Left lung (tissue), 10 donors: Measurements from ENCODE around the gene SERBP1. TPM values are rescaled to one million over a fixed set of nuclear protein-coding genes. Genes with fewer than 3 reads are reported as not detected.

ENCODE experiments used
- ATAC-seq: fragments of 200-7000 bp; cut with Tn5 transposase; one replicate; pipeline ENCODE4 v1.9.1; 2020; ENCODE audit warnings: moderate library complexity
- DNase-seq, 4 donors: peaks; one replicate each; pipeline ENCODE4 v3.0.0-alpha.2; 2013 to 2020
- H3K27ac ChIP-seq, 2 donors: fragments of 200-600 bp; sonication (generic) in 1 of 2; one replicate each; pipeline versions ENCODE4 v1.5.0 to v1.8.0; 2020 to 2021
- H3K27me3 ChIP-seq, 2 donors: fragments of 200-600 bp; sonication (generic) in 1 of 2; one replicate each; pipeline versions ENCODE4 v1.5.0 to v1.8.0; 2020 to 2021
- H3K36me3 ChIP-seq, 2 donors: fragments of 200-600 bp; sonication (generic) in 1 of 2; one replicate each; pipeline versions ENCODE4 v1.5.0 to v1.8.0; 2020 to 2021
- H3K4me1 ChIP-seq, 2 donors: fragments of 200-600 bp; one replicate each; pipeline ENCODE4 v1.8.0; 2021
- H3K4me3 ChIP-seq, 2 donors: fragments of 200-600 bp; sonication (generic) in 1 of 2; one replicate each; pipeline versions ENCODE4 v1.5.0 to v1.8.0; 2020 to 2021; ENCODE audit warnings: mild to moderate bottlenecking in 1 of 2
- H3K9me3 ChIP-seq, 2 donors: fragments of 200-600 bp; sonication (generic) in 1 of 2; one replicate each; pipeline versions ENCODE4 v1.5.0 to v1.8.0; 2020 to 2021
- intact Hi-C, 2 donors: fragments of 100-400 bp; cut with DNase I; formaldehyde crosslinking; loops; one replicate each; pipeline versions ENCODE4 v1.11.2 to v1.14.2; 2022
- polyA plus RNA-seq, 6 donors: library from polyadenylated mRNA; unstranded; fragments of 120-200 nt; gene quantifications; one replicate each; pipeline ENCODE4 v1.2.1, GENCODE V29; 2013; ENCODE audit not compliant: insufficient read length in 6 of 6
- total RNA-seq, 2 donors: library from RNA; stranded (reverse); fragmentation: NEBNext Ultra II Directional; extraction: Animal tissue kit (Norgen Biotek cat#: 25700); gene quantifications; one replicate each; pipeline ENCODE4 v1.2.1, GENCODE V29; 2021
- TF ChIP-seq, protein P1 (sequence below), 2 donors: fragments of 200-600 bp; sonication (generic) in 1 of 2; IDR thresholded peaks; one replicate each; pipeline versions ENCODE4 v1.5.0 to v1.8.0; 2021; ENCODE audit warnings: antibody characterized with exemption in 2 of 2
- donor health status: DM: no; HTN: yes; CAD: no.
- donor health status: DM: no; HTN: no; CAD: no.

Gene SERBP1
- total and polyA plus RNA-seq, 8 donors = 130 to 346 (median 315) TPM

DNA sequence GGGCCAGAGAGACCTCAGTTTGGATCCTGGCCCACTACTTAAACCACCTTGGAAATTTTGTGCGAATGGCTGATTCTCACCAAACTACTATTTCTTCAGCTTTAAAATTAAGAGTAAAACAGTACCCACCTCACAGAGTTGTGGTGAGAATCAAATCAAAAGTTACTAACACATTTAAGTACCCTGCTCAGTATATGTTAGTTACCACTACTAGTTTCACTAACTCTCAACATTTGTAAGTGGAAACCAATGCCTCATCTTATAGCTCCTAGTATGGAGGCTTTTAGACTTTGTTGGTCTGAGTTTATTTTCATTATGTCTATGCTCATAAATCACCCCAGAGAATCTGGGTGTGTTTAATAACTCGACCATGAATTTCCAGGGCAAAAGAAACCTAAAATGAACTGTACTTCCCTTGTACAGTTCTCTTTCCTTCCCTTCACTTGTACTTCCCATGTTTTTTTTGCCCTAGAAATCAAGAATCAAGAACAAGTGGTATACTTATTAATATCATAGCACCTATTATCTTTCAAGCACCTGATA is 11.6 kb upstream of the SERBP1 start:
- TF ChIP-seq, protein P1, sequence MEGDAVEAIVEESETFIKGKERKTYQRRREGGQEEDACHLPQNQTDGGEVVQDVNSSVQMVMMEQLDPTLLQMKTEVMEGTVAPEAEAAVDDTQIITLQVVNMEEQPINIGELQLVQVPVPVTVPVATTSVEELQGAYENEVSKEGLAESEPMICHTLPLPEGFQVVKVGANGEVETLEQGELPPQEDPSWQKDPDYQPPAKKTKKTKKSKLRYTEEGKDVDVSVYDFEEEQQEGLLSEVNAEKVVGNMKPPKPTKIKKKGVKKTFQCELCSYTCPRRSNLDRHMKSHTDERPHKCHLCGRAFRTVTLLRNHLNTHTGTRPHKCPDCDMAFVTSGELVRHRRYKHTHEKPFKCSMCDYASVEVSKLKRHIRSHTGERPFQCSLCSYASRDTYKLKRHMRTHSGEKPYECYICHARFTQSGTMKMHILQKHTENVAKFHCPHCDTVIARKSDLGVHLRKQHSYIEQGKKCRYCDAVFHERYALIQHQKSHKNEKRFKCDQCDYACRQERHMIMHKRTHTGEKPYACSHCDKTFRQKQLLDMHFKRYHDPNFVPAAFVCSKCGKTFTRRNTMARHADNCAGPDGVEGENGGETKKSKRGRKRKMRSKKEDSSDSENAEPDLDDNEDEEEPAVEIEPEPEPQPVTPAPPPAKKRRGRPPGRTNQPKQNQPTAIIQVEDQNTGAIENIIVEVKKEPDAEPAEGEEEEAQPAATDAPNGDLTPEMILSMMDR (IDR thresholded peaks at IDR 0.05) = no peak
- Histone ChIP-seq H3K27me3 (no peaks in the 10 kb centered on the region), H3K4me3 (no peak overlapping the region), H3K27ac (no peak overlapping the region), H3K4me1 (peaks cover 7 to 16% of the 10 kb centered on the region in 2 donors), H3K36me3 (no peaks in the 10 kb centered on the region), H3K9me3 (no peaks in the 10 kb centered on the region)
- DNase-seq = no peak
- ATAC-seq = no peak
- intact Hi-C loops = no loop called here

DNA sequence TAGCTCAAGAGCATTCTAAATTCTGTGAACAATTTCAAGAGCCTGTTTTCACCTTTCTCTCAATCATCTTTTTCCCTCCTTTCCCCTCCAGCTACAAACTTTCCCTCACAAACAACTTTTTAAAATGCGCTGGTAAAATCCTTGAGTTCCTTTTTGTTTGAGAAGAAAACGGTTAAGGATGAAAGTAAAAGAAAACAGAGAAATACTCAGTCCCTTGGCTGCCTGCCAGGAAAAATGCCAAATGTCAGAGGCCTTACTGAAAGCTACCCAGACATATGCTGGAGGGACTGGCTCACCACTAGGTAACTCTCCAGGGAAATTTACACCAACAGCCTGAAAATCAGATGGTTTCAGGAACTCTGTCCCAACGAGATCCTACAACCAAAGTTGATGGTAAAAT is 11.0 kb upstream of the SERBP1 start:
- intact Hi-C loops = no loop called here
- Histone ChIP-seq H3K4me3 (no peak overlapping the region), H3K27me3 (no peaks in the 10 kb centered on the region), H3K36me3 (no peaks in the 10 kb centered on the region), H3K9me3 (no peaks in the 10 kb centered on the region), H3K4me1 (peaks cover 7 to 10% of the 10 kb centered on the region in 2 donors), H3K27ac (no peak overlapping the region)
- TF ChIP-seq, protein P1 (IDR thresholded peaks at IDR 0.05) = no peak
- ATAC-seq (peak; percentile 38), DNase-seq (peak in 2 of 4 donors; percentile 46 to 56)

DNA sequence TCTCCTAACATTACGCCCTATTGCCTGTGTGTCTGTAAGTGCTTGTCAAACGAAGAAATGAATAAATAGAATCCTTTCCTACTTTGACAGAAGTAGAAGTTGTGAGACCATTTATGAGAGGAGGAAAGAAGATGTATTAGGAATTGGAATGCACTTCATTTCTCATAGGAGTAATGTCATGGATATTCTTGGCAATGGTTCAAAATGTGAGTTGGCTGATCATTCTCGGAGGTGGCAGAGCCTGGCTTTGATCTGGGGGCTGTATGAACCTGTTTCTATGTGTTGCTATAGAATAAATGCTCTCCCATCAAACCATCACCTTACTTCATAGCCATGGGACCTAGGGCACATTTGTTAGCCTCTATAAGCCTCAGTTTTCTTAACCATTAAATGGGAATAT is 10.1 kb upstream of the SERBP1 start:
- TF ChIP-seq, protein P1 (IDR thresholded peaks at IDR 0.05) = no peak
- no peak for ATAC-seq
- intact Hi-C loops = no loop called here
- Histone ChIP-seq H3K36me3 (no peaks in the 10 kb centered on the region), H3K9me3 (no peaks in the 10 kb centered on the region), H3K4me3 (no peak overlapping the region), H3K4me1 (peaks cover 7 to 10% of the 10 kb centered on the region in 2 donors), H3K27me3 (no peaks in the 10 kb centered on the region), H3K27ac (no peak overlapping the region)
- no peak for DNase-seq

DNA sequence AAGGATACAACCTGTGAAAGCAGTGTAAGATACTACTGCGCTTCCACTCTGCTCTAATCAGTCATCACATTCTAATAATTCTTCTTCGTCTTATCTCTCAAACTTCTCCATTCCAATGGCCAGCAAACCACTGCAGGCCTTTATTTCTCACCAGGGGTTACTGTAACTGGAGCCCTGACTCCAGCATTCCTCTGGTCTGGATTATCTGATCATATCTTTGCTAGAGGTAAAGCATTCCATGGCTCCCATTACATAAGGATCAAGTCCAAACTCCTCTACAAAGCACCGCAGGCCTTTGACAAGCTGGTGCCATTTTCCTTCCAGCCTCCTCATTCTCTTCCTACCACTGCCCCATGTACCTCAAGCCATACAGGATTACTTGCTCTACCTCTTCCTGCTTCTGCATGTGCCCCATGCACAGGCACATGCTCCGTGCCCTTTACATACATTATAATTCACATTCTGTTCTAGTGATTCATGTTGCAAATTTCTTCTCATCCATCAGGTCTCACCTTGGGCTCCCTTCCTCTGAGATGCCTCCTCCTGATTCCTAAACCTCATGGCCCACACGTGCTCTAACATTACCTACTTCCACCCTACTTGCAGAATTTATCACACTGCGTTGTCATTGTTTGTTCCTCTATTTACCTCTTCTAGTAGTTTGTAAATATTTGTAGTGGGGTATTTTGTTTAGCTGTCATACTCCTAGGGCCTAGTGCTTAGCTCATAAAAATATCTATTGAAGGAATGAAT is 9.3 kb upstream of the SERBP1 start:
- Histone ChIP-seq H3K36me3 (no peaks in the 10 kb centered on the region), H3K4me3 (no peak overlapping the region), H3K9me3 (no peaks in the 10 kb centered on the region), H3K27me3 (no peaks in the 10 kb centered on the region), H3K4me1 (peaks cover 7 to 10% of the 10 kb centered on the region in 2 donors), H3K27ac (no peak overlapping the region)
- no peak for ATAC-seq
- no peak for DNase-seq
- TF ChIP-seq, protein P1 (IDR thresholded peaks at IDR 0.05) = no peak
- intact Hi-C loops = no loop called here

DNA sequence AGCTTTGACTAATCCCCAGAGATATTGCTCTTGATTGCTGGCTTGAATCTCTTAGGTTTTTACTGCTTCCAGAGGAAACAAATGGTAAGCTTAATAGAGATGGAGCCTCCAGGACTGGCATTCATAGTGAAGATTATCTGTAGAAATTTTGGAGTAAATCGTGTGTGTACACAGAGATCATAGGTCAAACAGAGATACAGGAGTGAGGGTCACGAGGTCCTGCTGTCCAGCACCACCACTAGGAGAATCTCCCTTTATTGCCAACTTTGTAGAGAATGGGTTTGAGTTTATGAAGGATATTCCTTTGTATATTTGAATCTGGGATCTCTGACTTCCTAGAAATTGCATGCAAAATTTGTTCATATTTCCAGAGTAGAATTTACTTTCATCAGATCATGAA is 7.8 kb upstream of the SERBP1 start:
- H3K4me3 ChIP-seq = no peak overlapping the region
- DNase-seq = no peak
- H3K27me3 ChIP-seq = no peaks in the 10 kb centered on the region
- peaks cover 7 to 10% of the 10 kb centered on the region in 2 donors for H3K4me1 ChIP-seq
- ATAC-seq = no peak
- no peaks in the 10 kb centered on the region for H3K9me3 ChIP-seq
- no peak overlapping the region for H3K27ac ChIP-seq
- no peaks in the 10 kb centered on the region for H3K36me3 ChIP-seq
- TF ChIP-seq, protein P1 (IDR thresholded peaks at IDR 0.05) = no peak
- intact Hi-C loops = no loop called here
